GM10248 (cell line): ENCODE results near the gene MUL1.

ENCODE experiments used
- CTCF ChIA-PET: fragments of 300-600 bp; sonication (Branson Sonifier 250); formaldehyde crosslinking; extraction: SDS; loops from one replicate; lab custom pipeline; 2021; ENCODE audit warnings: antibody characterized with exemption; lab: Yijun Ruan, JAX
- POLR2A ChIA-PET: fragments of 350-650 bp; sonication (Branson Sonifier 250); formaldehyde crosslinking; extraction: SDS; loops from one replicate; lab custom pipeline; 2020; ENCODE audit warnings: antibody characterized with exemption; lab: Yijun Ruan, JAX
- DNase-seq: peaks from one replicate; pipeline ENCODE4 v3.0.0; 2012; ENCODE audit errors: extremely low spot score
- CTCF ChIP-seq: IDR thresholded peaks from 2 replicates; pipeline ENCODE4 v1.5.1; 2012; ENCODE audit warnings: mild to moderate bottlenecking, low read depth; ENCODE audit errors: extremely low read depth, missing control alignments, control extremely low read depth

The MUL1 gene

DNA sequence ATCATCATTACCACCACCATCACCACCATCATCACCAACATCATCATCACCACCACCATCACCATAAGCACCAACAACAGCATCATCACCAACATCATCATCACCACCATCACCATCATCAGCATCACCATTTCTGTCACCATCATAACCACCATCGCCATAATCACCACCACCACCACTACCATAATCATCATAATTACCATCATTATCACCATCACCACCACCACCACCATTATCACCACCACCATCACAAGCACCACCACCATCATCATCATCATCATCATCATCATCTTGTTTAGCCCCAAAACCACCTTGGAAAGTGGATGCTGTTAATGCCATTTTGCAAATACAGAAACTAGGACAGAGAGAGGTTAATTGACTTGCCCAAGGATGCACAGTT, 44.4 kb downstream of the MUL1 start:
- ChIA-PET CTCF (no interaction called here), POLR2A (no interaction called here)
- DNase-seq, result no peak
- no peak for TF ChIP-seq CTCF

DNA sequence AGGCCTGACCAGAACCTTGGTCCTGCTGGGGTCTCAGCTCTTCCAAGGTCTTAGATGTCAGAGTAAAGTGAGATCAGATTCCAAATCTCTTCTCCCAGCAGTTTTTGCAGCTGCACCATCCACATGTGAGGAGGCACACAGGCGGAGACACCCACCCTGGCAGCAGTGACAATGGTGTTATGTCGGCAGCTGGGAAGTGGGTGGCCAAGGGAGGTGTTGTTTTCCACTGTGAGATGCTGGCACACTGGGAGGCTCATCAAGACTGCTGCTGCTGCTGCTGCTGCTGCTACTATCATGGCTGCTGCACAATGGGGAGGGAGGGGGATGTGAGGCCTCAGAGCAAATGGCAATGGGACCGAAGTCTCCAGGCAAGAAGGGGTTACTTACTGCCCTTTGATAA, 45.6 kb downstream of the MUL1 start:
- POLR2A ChIA-PET, result no interaction called here
- TF ChIP-seq CTCF, result no peak
- no peak for DNase-seq
- CTCF ChIA-PET, result interaction anchor here (0.7 to 1.5 kb wide), 4 partner anchors 10 to 249 kb away, joined by 3 to 6 read pairs (median 3); no protein-coding TSS in a partner anchor

GRCh38 chr1:20458717-20459116, 49.2 kb downstream of the MUL1 start:
- POLR2A ChIA-PET, result no interaction called here
- CTCF ChIA-PET, result interaction anchor here (1.7 kb wide), 1 partner anchor 34 kb away, joined by 6 read pairs; no protein-coding TSS in a partner anchor
- TF ChIP-seq CTCF, result no peak
- no peak for DNase-seq

DNA sequence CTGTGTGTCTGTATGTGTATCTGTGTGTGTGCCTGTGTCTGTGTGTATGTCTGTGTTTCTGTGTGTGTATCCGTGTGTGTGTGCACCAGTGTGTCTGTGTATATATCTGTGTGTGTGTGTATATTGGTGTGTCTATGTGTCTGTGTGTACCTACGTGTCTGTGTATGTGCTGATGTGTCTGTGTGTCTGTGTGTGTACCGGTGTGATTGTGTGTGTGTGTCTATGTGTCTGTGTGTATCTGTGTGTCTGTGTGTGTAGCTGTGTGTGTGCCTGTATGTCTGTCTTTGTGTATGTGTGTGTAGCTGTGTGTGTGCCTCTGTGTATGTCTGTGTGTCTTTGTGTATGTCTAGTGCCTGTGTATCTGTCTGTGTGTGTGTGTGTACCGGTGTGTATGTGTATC, 53.9 kb downstream of the MUL1 start:
- CTCF ChIA-PET, result no interaction called here
- POLR2A ChIA-PET, result no interaction called here
- no peak for TF ChIP-seq CTCF
- no peak for DNase-seq

DNA sequence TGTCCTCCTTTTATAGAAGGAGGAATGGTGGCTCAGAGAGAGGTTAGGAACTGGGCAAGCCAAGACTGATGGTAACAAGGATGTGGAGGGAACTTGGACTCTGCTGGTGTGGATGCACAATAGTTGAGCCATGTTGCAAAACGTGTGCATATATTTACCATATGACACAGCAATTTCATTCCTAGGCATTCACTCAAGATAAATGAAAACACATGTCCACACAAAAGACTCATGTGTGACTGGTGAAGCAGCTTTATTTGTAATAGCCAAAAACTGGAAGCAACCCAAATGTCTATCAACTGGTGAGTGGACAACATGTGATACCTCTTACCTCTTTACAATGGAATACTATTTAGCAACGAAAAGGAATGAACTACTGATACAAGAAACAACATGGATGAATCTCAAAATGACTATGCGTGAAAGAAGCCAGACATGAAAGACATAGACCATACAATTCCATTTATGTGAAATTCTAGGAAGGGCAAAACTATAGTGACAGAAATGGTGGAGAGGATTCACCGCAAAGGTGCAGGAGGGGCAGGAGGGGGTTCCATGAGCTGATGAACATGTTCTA, 58.1 kb downstream of the MUL1 start:
- CTCF ChIA-PET, result no interaction called here
- DNase-seq, result no peak
- no peak for TF ChIP-seq CTCF

More for the DNA sequence above, 58.1 kb downstream of the MUL1 start:
- POLR2A ChIA-PET, result no interaction called here
